Liver (tissue), 9 donors: ENCODE results near the gene FCHSD1. TPM values are rescaled to one million over a fixed set of nuclear protein-coding genes. Genes with fewer than 3 reads are reported as not detected.

Experiments used
- DNase-seq: peaks from one replicate; pipeline ENCODE4 v3.0.0-alpha.2; 2017; ENCODE audit warnings: low spot score
- H3K27ac ChIP-seq, 2 donors: one replicate each; pipeline ENCODE4 v1.7.0; 2013; ENCODE audit warnings: inconsistent platforms in 2 of 2, low read length in 2 of 2, control low read depth in 1 of 2, low read depth in 1 of 2, mild to moderate bottlenecking in 1 of 2
- H3K27me3 ChIP-seq, 4 donors: one replicate each; pipeline versions ENCODE4 v1.6.1 to v1.7.0; 2013; ENCODE audit warnings: low read length in 3 of 4, inconsistent platforms in 1 of 4, mild to moderate bottlenecking in 1 of 4, moderate library complexity in 1 of 4; ENCODE audit not compliant: control insufficient read depth in 4 of 4, insufficient read depth in 4 of 4
- H3K36me3 ChIP-seq, 4 donors: one replicate each; pipeline versions ENCODE4 v1.6.1 to v1.7.0; 2013; ENCODE audit warnings: low read length in 3 of 4, mild to moderate bottlenecking in 3 of 4, low read depth in 1 of 4, moderate library complexity in 1 of 4; ENCODE audit not compliant: control insufficient read depth in 4 of 4, insufficient read depth in 3 of 4
- H3K4me1 ChIP-seq, 4 donors: one replicate each; pipeline versions ENCODE4 v1.6.1 to v1.7.0; 2013; ENCODE audit warnings: low read length in 3 of 4, mild to moderate bottlenecking in 3 of 4, moderate library complexity in 1 of 4; ENCODE audit not compliant: control insufficient read depth in 4 of 4, insufficient read depth in 4 of 4
- H3K4me3 ChIP-seq, 3 donors: one replicate each; pipeline versions ENCODE4 v1.6.1 to v1.7.0; 2013; ENCODE audit warnings: low read length in 3 of 3, control low read depth in 1 of 3, low read depth in 1 of 3, mild to moderate bottlenecking in 1 of 3
- H3K9ac ChIP-seq, 2 donors: one replicate each; pipeline ENCODE4 v1.7.0; 2013; ENCODE audit warnings: low read length in 2 of 2, mild to moderate bottlenecking in 2 of 2, moderate library complexity in 2 of 2, control low read depth in 1 of 2, low read depth in 1 of 2
- H3K9me3 ChIP-seq, 4 donors: one replicate each; pipeline versions ENCODE4 v1.6.1 to v1.7.0; 2013; ENCODE audit warnings: low read length in 3 of 4; ENCODE audit not compliant: control insufficient read depth in 4 of 4
- EGR1 ChIP-seq, 2 donors: IDR thresholded peaks; 2 replicates each; pipeline ENCODE4 v1.6.1; 2016 to 2018; ENCODE audit warnings: antibody characterized with exemption in 2 of 2, low read depth in 2 of 2
- FOXA1 ChIP-seq: IDR thresholded peaks from 2 replicates; pipeline ENCODE4 v1.6.1; 2016; ENCODE audit warnings: antibody characterized with exemption
- GABPA ChIP-seq, 2 donors: IDR thresholded peaks in 1 of 2; conservative IDR thresholded peaks in 1 of 2; 2 replicates each; pipeline ENCODE4 v1.6.1; 2016; ENCODE audit warnings: antibody characterized with exemption in 2 of 2, mild to moderate bottlenecking in 1 of 2, moderate library complexity in 1 of 2
- HNF4G ChIP-seq: IDR thresholded peaks from 2 replicates; pipeline ENCODE4 v1.6.1; 2016; ENCODE audit warnings: antibody characterized with exemption
- MAX ChIP-seq: IDR thresholded peaks from 2 replicates; pipeline ENCODE4 v1.6.1; 2016; ENCODE audit warnings: antibody characterized with exemption
- NR2F2 ChIP-seq: IDR thresholded peaks from 2 replicates; pipeline ENCODE4 v1.6.1; 2016; ENCODE audit warnings: antibody characterized with exemption
- RXRA ChIP-seq, 2 donors: IDR thresholded peaks; 2 replicates each; pipeline ENCODE4 v1.6.1; 2017 to 2018; ENCODE audit warnings: antibody characterized with exemption in 2 of 2, mild to moderate bottlenecking in 1 of 2
- TAF1 ChIP-seq: conservative IDR thresholded peaks from 2 replicates; pipeline ENCODE4 v1.6.1; 2016; ENCODE audit warnings: antibody characterized with exemption, mild to moderate bottlenecking
- YY1 ChIP-seq: IDR thresholded peaks from 2 replicates; pipeline ENCODE4 v1.6.1; 2016; ENCODE audit warnings: antibody characterized with exemption, mild to moderate bottlenecking
- ZBTB33 ChIP-seq: IDR thresholded peaks from 2 replicates; pipeline ENCODE4 v1.6.1; 2016; ENCODE audit warnings: antibody characterized with exemption
- WGBS: extraction: QIAGEN DNeasy Blood & Tissue Kit; methylation state at CpG from one replicate; pipeline ENCODE4 v1.1.7; 2013; 5-methylcytosine and 5-hydroxymethylcytosine counted together
- polyA plus RNA-seq, 2 donors: library from polyadenylated mRNA; stranded (reverse) in 1 of 2; unstranded in 1 of 2; fragments of 200-250 nt in 1 of 2; fragments of >200 nt in 1 of 2; fragmentation: Nextera tagmentation in 1 of 2; extraction: Ambion mirVana in 1 of 2; gene quantifications; one replicate each; pipeline versions ENCODE4 v1.2.1 to v1.2.3, GENCODE V29; 2013 to 2015
- total RNA-seq, 2 donors: library from RNA; depleted of rRNA; stranded (reverse); fragments of >200 nt; gene quantifications; one replicate each; pipeline ENCODE4 v1.2.3, GENCODE V29; 2014
- TF ChIP-seq, protein P1 (sequence below): IDR thresholded peaks from 2 replicates; pipeline ENCODE4 v1.6.1; 2016; ENCODE audit warnings: antibody characterized with exemption
- TF ChIP-seq, protein P2 (sequence below): fragments of 150-350 bp; IDR thresholded peaks from 2 replicates; pipeline ENCODE4 v1.5.1; 2017; ENCODE audit warnings: improper control_type of control experiment, low read depth, low read length; ENCODE audit not compliant: missing input control
- TF ChIP-seq, protein P3 (sequence below): IDR thresholded peaks from 2 replicates; pipeline ENCODE4 v1.6.1; 2016; ENCODE audit warnings: antibody characterized with exemption, mild to moderate bottlenecking
- donor health status: healthy.
- donor health status: healthy.
- donor health status: healthy.
- donor health status: healthy.
- donor health status: healthy.

The FCHSD1 gene
- total and polyA plus RNA-seq, 4 donors, result 1.3 to 6.4 (median 2.2) TPM

- no peak for TF ChIP-seq MAX
Observed at GRCh38 chr5:141657404-141657803, 6.2 kb upstream of the FCHSD1 start (continued).

- Histone ChIP-seq H3K27me3 (no peaks in the 10 kb centered on the region), H3K9ac (no peak overlapping the region), H3K4me3 (no peak overlapping the region), H3K36me3 (peaks cover 0 to 2% (median 0%) of the 10 kb centered on the region in 4 donors), H3K4me1 (no peaks in the 10 kb centered on the region), H3K9me3 (no peaks in the 10 kb centered on the region), H3K27ac (no peak overlapping the region)
- DNase-seq, result no peak
- TF ChIP-seq EGR1 (IDR thresholded peaks at IDR 0.05; ENCODE audit: low read depth in 2 of 2) (no peak), ZBTB33 (no peak), FOXA1 (no peak), NR2F2 (no peak), MAX (no peak), TAF1 (no peak), RXRA (IDR thresholded peaks at IDR 0.05) (no peak), GABPA (IDR thresholded peaks at IDR 0.05 in 1 of 2, conservative IDR thresholded peaks at IDR 0.05 in 1 of 2) (no peak), HNF4G (no peak), YY1 (no peak)
- TF ChIP-seq, protein P1, sequence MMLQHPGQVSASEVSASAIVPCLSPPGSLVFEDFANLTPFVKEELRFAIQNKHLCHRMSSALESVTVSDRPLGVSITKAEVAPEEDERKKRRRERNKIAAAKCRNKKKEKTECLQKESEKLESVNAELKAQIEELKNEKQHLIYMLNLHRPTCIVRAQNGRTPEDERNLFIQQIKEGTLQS, result no peak
- TF ChIP-seq, protein P2, sequence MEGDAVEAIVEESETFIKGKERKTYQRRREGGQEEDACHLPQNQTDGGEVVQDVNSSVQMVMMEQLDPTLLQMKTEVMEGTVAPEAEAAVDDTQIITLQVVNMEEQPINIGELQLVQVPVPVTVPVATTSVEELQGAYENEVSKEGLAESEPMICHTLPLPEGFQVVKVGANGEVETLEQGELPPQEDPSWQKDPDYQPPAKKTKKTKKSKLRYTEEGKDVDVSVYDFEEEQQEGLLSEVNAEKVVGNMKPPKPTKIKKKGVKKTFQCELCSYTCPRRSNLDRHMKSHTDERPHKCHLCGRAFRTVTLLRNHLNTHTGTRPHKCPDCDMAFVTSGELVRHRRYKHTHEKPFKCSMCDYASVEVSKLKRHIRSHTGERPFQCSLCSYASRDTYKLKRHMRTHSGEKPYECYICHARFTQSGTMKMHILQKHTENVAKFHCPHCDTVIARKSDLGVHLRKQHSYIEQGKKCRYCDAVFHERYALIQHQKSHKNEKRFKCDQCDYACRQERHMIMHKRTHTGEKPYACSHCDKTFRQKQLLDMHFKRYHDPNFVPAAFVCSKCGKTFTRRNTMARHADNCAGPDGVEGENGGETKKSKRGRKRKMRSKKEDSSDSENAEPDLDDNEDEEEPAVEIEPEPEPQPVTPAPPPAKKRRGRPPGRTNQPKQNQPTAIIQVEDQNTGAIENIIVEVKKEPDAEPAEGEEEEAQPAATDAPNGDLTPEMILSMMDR, result no peak
- TF ChIP-seq, protein P3, sequence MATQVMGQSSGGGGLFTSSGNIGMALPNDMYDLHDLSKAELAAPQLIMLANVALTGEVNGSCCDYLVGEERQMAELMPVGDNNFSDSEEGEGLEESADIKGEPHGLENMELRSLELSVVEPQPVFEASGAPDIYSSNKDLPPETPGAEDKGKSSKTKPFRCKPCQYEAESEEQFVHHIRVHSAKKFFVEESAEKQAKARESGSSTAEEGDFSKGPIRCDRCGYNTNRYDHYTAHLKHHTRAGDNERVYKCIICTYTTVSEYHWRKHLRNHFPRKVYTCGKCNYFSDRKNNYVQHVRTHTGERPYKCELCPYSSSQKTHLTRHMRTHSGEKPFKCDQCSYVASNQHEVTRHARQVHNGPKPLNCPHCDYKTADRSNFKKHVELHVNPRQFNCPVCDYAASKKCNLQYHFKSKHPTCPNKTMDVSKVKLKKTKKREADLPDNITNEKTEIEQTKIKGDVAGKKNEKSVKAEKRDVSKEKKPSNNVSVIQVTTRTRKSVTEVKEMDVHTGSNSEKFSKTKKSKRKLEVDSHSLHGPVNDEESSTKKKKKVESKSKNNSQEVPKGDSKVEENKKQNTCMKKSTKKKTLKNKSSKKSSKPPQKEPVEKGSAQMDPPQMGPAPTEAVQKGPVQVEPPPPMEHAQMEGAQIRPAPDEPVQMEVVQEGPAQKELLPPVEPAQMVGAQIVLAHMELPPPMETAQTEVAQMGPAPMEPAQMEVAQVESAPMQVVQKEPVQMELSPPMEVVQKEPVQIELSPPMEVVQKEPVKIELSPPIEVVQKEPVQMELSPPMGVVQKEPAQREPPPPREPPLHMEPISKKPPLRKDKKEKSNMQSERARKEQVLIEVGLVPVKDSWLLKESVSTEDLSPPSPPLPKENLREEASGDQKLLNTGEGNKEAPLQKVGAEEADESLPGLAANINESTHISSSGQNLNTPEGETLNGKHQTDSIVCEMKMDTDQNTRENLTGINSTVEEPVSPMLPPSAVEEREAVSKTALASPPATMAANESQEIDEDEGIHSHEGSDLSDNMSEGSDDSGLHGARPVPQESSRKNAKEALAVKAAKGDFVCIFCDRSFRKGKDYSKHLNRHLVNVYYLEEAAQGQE, result no peak
- 92% methylated on average over 9 of the region's 9 CpGs for WGBS
Observed at GRCh38 chr5:141656396-141656795, 5.2 kb upstream of the FCHSD1 start.
